Loucy (cell line): ENCODE measurements around the gene CYP2W1.

ENCODE experiments used
- EZH2phosphoT487 ChIP-seq: fragments of 200-600 bp; IDR thresholded peaks from 2 replicates; pipeline ENCODE4 v1.6.1; 2018; ENCODE audit warnings: antibody characterized with exemption, mild to moderate bottlenecking, moderate library complexity, borderline replicate concordance
- TF ChIP-seq, protein P1 (sequence below): fragments of 200-600 bp; sonication (generic); conservative IDR thresholded peaks from 2 replicates; pipeline ENCODE4 v1.5.1; 2014; ENCODE audit warnings: mild to moderate bottlenecking, antibody characterized with exemption, low read length

DNA sequence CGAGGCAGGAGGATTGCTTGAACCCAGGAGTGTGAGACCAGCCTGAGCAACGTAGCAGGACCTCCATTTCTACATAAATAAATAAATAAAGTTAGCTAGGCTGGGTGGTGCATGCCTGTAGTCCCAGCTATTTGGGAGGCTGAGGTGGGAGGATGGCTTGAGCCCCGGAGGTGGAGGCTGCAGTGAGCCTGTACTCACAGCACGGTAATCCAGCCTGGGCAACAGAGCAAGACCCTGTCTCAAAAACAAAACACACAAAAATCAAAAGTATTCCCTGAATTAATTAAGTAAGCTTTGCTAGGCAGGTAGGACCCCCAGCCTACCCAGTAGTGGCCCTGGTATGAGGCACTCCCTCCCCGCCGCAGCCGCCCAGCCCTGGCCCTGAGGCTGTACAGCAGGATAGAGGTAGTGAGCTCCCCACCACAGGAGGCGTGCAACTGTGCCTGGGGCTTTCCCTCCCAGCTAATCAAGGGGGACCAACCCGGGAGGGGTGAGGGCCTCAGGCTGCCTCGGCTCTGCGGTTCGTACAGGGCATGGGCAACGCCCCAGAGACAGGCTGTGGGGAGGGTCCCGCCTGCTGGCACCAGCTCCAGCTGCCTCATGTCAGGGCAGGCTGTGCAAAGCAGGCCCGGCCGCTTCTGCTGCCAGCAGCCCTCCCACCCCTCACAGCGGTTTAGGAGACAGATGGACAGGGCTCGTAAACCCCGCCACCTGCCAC lies 1.0 kb upstream of the CYP2W1 start:
- TF ChIP-seq, protein P1, sequence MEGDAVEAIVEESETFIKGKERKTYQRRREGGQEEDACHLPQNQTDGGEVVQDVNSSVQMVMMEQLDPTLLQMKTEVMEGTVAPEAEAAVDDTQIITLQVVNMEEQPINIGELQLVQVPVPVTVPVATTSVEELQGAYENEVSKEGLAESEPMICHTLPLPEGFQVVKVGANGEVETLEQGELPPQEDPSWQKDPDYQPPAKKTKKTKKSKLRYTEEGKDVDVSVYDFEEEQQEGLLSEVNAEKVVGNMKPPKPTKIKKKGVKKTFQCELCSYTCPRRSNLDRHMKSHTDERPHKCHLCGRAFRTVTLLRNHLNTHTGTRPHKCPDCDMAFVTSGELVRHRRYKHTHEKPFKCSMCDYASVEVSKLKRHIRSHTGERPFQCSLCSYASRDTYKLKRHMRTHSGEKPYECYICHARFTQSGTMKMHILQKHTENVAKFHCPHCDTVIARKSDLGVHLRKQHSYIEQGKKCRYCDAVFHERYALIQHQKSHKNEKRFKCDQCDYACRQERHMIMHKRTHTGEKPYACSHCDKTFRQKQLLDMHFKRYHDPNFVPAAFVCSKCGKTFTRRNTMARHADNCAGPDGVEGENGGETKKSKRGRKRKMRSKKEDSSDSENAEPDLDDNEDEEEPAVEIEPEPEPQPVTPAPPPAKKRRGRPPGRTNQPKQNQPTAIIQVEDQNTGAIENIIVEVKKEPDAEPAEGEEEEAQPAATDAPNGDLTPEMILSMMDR = no peak; the same call in 1 of the 2 replicates
- TF ChIP-seq EZH2phosphoT487 = no peak
